Adrenal gland (tissue), 5 donors: ENCODE measurements around the gene ABI3BP.

Experiments used
- CTCF ChIP-seq, 6 experiments: fragments of 450-650 bp in 4 of 6; fragments of 200-600 bp in 2 of 6; sonication (generic) in 1 of 6; IDR thresholded peaks; 1 replicate in 5 of 6; 2 replicates in 1 of 6; pipeline versions ENCODE4 v1.5.1 to v1.8.0; 2016 to 2021; ENCODE audit warnings: antibody characterized with exemption in 6 of 6, mild to moderate bottlenecking in 2 of 6, moderate library complexity in 1 of 6
- POLR2A ChIP-seq, 2 donors: fragments of 450-650 bp; IDR thresholded peaks; one replicate each; pipeline ENCODE4 v1.6.1; 2017; ENCODE audit warnings: antibody characterized with exemption in 2 of 2, mild to moderate bottlenecking in 2 of 2, moderate library complexity in 1 of 2
- donor health status: DM: no; HTN: no; CAD: no.

- TF ChIP-seq CTCF (IDR thresholded peaks at IDR 0.05), result no peak
- no peak for TF ChIP-seq POLR2A (IDR thresholded peaks at IDR 0.05)
Measured at GRCh38 chr3:100725935-100726513, 267.2 kb downstream of the ABI3BP start.
